ENCODE results near the gene ITPRIP. TPM values are rescaled to one million over a fixed set of nuclear protein-coding genes. Genes with fewer than 3 reads are reported as not detected.

ITPRIP gene
- polyA plus RNA-seq, 1 experiment = 33.6 TPM

- TF ChIP-seq CTCF (IDR thresholded peaks at IDR 0.05; ENCODE audit: insufficient read depth, low read depth, low read length) = no peak
- Histone ChIP-seq H3K36me3 (ENCODE audit: control insufficient read depth, insufficient read depth, low read length) (peaks cover 7% of the 10 kb centered on the region; the same call in 1 of the 2 replicates), H3K4me3 (ENCODE audit: low read depth, low read length) (peak overlapping the region; percentile 87), H3K27me3 (ENCODE audit: control insufficient read depth, insufficient read depth, low read length) (no peaks in the 10 kb centered on the region)
- CTCF ChIA-PET = interaction anchor here (1.1 to 4.9 kb wide), 9 partner anchors 13 to 45 kb away, joined by 3 to 32 read pairs (median 6); no protein-coding TSS in a partner anchor
- POLR2A ChIA-PET = interaction anchor here (0.7 to 1.2 kb wide), 2 partner anchors 37 to 63 kb away, joined by 4 read pairs; no protein-coding TSS in a partner anchor
- no peak for DNase-seq (ENCODE audit: low read depth)
Measured at GRCh38 chr10:104337521-104337984, 712 bp downstream of the ITPRIP start.

GRCh38 chr10:104336821-104337467, 1.3 kb downstream of the ITPRIP start:
- POLR2A ChIA-PET = no interaction called here
- DNase-seq (ENCODE audit: low read depth) = peak; percentile 52
- peaks cover 7% of the 10 kb centered on the region; the same call in 1 of the 2 replicates for H3K36me3 ChIP-seq (ENCODE audit: control insufficient read depth, insufficient read depth, low read length)
- H3K27me3 ChIP-seq (ENCODE audit: control insufficient read depth, insufficient read depth, low read length) = no peaks in the 10 kb centered on the region
- no peak for TF ChIP-seq CTCF (IDR thresholded peaks at IDR 0.05; ENCODE audit: insufficient read depth, low read depth, low read length)
- peak overlapping the region; percentile 87 for H3K4me3 ChIP-seq (ENCODE audit: low read depth, low read length)
- CTCF ChIA-PET = interaction anchor here (0.6 to 4.9 kb wide), 9 partner anchors 13 to 484 kb away, joined by 3 to 32 read pairs (median 6); no protein-coding TSS in a partner anchor

- DNase-seq (ENCODE audit: low read depth) = no peak
- Histone ChIP-seq H3K4me3 (ENCODE audit: low read depth, low read length) (no peak overlapping the region), H3K36me3 (ENCODE audit: control insufficient read depth, insufficient read depth, low read length) (peaks cover 7% of the 10 kb centered on the region; the same call in 1 of the 2 replicates), H3K27me3 (ENCODE audit: control insufficient read depth, insufficient read depth, low read length) (no peaks in the 10 kb centered on the region)
- POLR2A ChIA-PET = no interaction called here
- TF ChIP-seq CTCF (IDR thresholded peaks at IDR 0.05; ENCODE audit: insufficient read depth, low read depth, low read length) = no peak
- CTCF ChIA-PET = interaction anchor here (1.1 to 4.9 kb wide), 6 partner anchors 16 to 43 kb away, joined by 5 to 32 read pairs (median 6); partner anchors contain the start of gene CFAP58
Measured at GRCh38 chr10:104334965-104335650, 3.2 kb downstream of the ITPRIP start.

- H3K36me3 ChIP-seq (ENCODE audit: control insufficient read depth, insufficient read depth, low read length) = peaks cover 7% of the 10 kb centered on the region; the same call in 1 of the 2 replicates
- DNase-seq (ENCODE audit: low read depth) = no peak
- no peaks in the 10 kb centered on the region for H3K27me3 ChIP-seq (ENCODE audit: control insufficient read depth, insufficient read depth, low read length)
- CTCF ChIA-PET = interaction anchor here (1.3 to 2.7 kb wide), 4 partner anchors 16 to 42 kb away, joined by 5 to 11 read pairs (median 6); no protein-coding TSS in a partner anchor
- POLR2A ChIA-PET = no interaction called here
- no peak overlapping the region for H3K4me3 ChIP-seq (ENCODE audit: low read depth, low read length)
- TF ChIP-seq CTCF (IDR thresholded peaks at IDR 0.05; ENCODE audit: insufficient read depth, low read depth, low read length) = no peak
Measured at GRCh38 chr10:104334561-104334960, 3.7 kb downstream of the ITPRIP start.

Measured in BJ (cell line).